Activated gamma-delta T cell treated with Interleukin-2 at 50 U/mL for 16 hours (primary cell): Measurements from ENCODE around the gene VKORC1L1.
"Not testable (repeated sequence)": the region's sequence is repeated elsewhere in the genome, so short reads cannot be mapped to it uniquely, and the experiment has no call there.

Experiments used
- DNase-seq: peaks from one replicate; pipeline ENCODE4 v3.0.0-alpha.2; 2020

Gene VKORC1L1

DNA sequence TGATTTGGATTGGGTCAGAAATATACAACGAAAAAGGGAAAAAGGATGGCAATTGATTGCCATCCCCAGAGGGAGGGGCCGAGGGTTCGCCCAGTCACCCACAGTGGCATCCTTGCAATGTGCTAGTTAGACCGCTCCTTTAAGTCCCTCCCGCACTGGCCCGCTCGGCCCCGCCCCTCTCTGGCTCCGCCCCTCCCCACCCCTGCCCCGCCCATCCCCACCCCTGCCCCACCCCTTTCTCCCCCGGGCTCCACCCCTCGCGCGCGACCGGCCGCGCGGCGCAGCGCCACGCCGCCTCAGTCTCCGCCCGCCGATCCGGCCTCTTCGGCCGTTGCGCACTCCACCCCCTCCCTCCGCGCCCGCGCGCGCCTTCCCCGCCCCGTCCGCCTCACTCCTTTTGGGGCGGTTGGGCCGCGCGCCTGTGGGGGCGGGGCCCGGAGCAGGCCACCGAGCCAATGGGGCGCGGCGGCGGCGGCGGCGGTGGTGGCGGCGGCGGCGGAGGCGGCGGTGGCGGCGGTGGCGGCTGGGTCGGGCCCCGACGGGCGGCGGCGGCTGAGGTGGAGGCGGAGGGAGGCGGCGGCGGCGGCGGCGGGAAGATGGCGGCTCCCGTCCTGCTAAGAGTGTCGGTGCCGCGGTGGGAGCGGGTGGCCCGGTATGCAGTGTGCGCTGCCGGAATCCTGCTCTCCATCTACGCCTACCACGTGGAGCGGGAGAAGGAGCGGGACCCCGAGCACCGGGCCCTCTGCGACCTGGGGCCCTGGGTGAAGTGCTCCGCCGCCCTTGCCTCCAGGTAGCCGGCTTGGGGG is at the start of gene VKORC1L1:
VKORC1L1 (plus strand) TSS at position 299 of the 806 bp plus-strand sequence; CDS start at position 597, 298 bp downstream.
- peak; percentile 94 for DNase-seq

DNA sequence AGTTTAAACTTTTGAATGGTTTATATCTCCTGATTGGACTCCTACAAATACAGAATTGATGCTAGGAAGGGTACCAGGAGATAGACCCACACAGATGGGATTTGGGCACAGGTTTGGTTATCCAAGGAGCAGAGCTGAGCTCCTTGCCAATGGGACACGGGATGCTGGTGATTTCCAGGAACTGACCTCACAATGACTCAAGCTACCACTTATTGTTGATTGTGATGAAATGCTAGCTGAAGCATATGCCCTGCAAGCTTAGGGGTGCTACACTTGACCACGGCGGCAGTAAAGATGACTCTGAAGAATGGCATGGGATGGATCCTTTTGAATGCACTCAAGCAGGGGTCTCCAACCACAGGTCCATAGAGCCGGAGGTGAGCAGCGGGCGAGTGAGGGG is 45.5 kb upstream of the VKORC1L1 start:
- DNase-seq = no peak

- DNase-seq = no peak
Measured at GRCh38 chr7:65832281-65832680, 40.6 kb upstream of the VKORC1L1 start.

GRCh38 chr7:65836684-65837083 is 36.2 kb upstream of the VKORC1L1 start:
- DNase-seq = not testable (repeated sequence)

DNA sequence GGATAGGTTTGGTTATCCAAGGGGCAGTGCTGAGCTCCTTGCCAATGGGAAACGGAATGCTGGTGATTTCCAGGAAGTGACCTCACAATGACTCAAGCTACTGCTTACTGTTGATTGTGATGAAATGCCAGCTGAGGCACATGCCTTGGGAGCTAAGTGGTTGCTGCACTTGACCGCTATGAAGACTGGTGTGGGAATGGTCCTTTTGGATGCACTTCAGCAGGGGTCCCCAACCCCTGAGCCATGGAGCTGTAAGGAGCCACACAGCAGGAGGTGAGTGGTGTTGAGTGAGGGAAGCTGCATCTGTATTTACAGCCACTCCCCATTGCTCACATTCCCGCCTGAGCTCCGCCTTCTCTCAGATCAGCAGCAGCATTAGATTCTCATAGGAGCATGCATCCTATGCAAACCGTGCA is 35.3 kb upstream of the VKORC1L1 start:
- DNase-seq = not testable (repeated sequence)

- no peak for DNase-seq
Measured at GRCh38 chr7:65839846-65840245, 33.0 kb upstream of the VKORC1L1 start.

- DNase-seq = no peak
Measured at GRCh38 chr7:65840446-65840845, 32.4 kb upstream of the VKORC1L1 start.

DNA sequence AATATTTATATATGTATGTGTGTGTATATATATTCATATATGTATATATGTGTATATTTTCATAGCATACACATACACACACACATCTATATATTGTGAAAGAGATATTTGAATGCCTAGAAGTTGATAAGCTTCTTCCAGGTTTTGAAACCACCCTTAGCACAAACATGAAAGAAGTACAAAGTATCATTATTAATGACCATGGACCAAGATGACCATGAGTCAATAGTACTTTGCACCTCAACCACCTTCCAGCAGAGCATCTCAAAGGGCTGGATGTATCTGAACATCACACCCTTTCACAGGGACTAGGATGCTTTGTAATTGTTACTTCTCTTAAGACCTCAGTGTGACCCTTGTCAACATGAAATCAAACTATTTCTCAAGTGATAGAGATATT is 29.3 kb upstream of the VKORC1L1 start:
- DNase-seq = not testable (repeated sequence)

DNA sequence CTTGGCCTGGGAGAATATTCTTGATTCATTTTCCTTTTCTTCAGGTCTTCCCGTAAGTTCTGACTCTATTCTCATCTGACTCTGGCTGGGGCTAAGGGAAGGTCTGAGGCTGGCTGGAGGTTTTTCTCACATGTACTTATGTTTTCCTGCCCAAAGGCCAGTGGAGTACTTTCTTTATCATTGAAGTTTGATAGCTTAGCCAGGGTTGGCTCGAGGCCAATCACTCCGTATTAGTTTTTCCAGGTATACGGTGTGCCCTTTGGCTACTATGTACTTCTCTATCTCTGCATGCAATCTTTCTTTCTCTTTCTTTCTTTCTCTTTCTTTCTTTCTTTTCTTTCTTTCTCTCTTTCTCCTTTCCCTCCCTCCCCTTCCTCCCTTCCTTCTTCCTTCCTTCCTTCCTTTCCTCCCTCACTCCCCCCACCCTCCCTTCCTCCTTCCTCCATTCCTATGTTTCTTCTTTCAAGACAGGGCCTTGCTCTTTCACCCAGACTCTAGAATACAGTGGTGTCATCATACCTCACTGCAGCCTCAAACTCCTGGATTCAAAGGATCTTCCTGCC is 26.8 kb upstream of the VKORC1L1 start:
- no peak for DNase-seq

DNA sequence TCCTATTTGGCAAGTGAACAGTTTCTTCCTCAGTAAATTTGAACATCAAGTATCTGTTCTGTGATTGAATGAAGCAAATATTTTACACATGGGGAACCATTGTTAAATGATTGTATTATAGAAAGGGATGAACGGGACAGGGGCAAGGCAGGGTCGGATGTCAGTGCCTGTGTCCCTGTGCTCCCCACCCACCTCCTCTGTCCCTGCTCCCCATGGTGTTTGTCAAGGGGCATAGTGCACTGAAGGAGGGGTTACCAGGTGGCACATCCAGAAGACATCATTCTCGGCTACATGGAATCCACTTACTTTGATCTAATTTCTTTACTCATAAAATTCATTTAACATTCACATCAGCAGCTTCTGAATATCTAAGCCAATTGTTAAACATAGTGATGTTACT is 19.4 kb upstream of the VKORC1L1 start:
- DNase-seq = not testable (repeated sequence)

GRCh38 chr7:65853892-65854291 is 19.0 kb upstream of the VKORC1L1 start:
- not testable (repeated sequence) for DNase-seq

DNA sequence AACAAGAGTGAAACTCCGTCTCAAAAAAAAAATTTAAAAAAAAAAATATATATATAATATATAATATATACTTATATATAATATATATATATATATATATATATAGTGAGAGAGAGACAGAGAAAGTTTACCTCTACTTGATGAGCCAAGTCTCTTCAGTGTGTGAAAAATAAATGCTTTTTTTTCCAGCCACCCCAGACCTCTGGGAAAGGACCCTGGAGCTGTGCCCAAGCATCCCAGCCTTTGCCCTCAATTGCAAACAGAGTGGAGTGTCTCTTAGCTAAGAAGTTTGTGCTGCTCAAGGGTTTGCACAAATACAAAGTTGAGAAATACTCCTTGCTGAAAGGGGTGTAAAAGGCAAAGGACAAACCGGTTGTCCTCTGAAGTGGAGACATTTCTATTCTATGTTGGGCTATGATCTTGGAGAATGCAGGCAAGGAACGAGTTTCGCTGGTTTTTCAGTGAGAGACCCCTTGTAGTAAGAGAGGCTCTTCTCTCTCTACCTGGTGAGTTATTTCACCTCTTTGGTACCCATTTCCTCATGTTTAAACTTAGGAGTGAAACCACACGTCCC is 15.5 kb upstream of the VKORC1L1 start:
- not testable (repeated sequence) for DNase-seq

GRCh38 chr7:65858660-65859059 is 14.2 kb upstream of the VKORC1L1 start:
- DNase-seq = not testable (repeated sequence)

GRCh38 chr7:65866244-65866643 is 6.6 kb upstream of the VKORC1L1 start:
- DNase-seq = not testable (repeated sequence)

DNA sequence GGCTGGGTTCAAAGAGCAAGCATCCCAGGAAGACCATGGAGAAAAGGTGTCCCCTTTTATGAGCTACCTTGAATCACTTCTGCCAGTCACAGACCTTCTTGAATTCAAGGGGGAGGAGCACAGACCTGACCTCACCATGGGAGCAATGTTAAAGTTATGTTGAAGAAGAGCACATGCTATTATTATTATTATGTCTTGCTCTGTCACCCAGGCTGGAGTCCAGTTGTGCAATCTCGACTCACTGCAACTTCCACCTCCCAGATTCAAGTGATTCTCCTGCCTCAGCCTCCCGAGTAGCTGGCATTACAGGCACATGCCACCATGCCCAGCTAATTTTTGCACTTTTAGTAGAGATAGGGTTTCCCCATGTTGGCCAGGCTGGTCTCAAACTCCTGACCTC is 5.2 kb upstream of the VKORC1L1 start:
- not testable (repeated sequence) for DNase-seq

- DNase-seq = not testable (repeated sequence)
Measured at GRCh38 chr7:65869312-65869711, 3.6 kb upstream of the VKORC1L1 start.

DNA sequence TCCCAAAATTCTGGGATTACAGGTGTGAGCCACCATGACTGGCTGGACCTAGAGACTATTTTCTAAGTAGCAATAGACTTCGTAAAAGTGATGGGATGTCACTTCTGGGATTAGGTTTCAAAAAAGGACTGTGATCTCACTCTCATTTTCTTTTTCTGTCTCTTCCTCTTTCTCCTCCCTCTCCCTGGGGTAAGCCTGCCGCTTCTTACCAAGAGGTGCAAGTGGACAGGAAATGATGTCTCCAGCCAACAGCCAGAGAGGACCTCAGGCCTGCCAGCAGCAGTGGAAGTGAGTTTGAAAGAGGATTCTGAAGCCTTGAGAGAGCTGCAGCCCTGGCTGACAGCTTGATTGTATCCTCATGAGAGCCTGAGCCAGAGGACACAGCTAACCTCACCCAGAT is 1.4 kb upstream of the VKORC1L1 start:
- not testable (repeated sequence) for DNase-seq

DNA sequence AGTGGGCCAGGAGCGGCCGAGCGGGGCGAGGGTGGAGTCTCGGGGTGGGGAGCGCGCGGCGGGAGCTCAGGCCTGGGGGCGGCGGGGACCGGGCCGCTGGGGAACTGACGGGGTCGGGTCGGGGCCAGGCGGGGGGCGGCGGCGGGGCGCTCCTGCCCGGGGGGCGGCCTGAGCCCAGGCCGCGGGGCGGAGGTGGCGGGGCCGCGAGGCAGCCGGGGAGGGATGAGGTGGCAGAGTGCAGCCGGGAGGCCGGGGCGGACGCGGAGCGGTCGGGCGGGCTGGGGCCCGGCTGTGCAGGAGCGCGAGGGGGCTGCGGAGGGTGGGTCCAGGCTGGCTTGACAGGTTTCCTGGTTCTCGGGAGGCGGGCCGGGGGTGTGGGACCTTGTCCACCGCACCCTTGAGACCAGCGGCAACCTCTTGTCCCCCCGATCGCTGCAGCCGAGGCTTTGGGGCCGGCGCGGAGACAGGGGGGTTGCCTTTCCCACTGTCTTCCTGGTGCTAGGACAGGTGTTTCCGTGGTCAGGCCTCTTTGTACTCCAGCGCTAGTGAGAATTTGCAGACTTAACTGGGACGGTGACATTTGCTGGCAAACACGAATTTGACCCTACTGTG is 814 bp downstream of the VKORC1L1 start:
- DNase-seq = peak; percentile 12

DNA sequence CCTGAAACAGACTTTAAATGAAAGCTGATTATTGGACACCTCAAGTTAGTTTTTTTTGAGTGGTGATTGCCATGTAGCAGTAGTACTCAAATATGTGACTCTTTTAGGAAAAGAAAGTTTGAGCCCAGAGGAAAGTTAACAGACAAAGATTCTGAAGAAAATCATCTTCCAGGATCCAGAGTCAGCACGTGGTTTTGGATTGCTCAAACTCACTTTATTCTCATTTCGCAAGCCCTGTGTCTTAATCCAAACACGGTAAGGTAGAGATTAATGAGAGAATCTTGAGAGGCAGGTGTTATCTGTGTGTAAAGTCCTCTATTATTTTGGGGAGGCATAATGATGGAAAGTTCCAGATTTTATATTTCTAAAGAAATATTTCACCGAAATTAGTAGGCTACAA is 2.8 kb downstream of the VKORC1L1 start:
- DNase-seq = not testable (repeated sequence)

- DNase-seq = not testable (repeated sequence)
Measured at GRCh38 chr7:65879292-65880153, 6.6 kb downstream of the VKORC1L1 start.

GRCh38 chr7:65880242-65880641 is 7.4 kb downstream of the VKORC1L1 start:
- not testable (repeated sequence) for DNase-seq

GRCh38 chr7:65884983-65885382 is 12.1 kb downstream of the VKORC1L1 start:
- DNase-seq = not testable (repeated sequence)
